GM04503 (cell line): Measurements from ENCODE around the gene PCLAF.

Experiments used
- DNase-seq: peaks from one replicate; pipeline ENCODE4 v3.0.0-alpha.2; 2012; ENCODE audit warnings: low read depth

The PCLAF gene

DNA sequence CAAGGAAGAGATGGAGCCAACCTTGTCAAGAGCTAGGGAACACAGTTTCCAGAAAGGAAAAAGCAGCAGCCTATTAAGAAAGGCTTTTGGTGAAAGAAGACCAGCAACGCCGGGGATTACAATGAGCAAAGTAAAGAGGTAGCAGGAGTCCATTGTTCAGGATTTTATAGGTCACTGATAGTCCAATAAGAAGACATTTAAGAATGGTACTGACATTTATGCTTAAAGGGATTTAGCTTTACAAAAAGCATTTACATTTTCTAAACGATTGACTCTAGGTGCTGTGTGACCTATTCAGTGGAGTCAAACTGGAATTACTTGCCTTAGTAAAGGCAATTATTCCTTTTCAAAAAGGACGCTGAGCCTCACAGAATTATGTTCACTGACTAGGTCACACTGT is 66.0 kb downstream of the PCLAF start:
- DNase-seq = no peak

DNA sequence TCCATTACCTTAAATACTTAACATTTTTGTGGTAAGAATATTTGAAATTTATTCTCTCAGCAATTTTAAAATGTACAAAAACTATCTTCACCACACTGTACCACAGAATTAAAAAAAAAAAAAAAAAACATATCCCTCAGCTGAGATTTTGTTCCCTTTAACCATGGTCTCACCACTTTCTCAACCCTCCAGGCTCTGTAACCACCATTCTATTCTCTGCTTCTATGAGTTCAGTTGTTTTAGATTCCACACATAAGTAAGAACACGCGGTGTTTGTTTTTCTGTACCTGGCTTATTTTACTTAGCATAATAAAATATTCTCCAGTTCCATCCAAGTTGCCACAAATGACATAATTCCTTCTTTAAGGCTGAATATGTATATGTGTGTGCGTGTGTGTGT is 66.8 kb downstream of the PCLAF start:
- DNase-seq = no peak
